SKM-1 treated with dmso at 0.1 percent for 144 hours (cell line): ENCODE data around the gene CBLB.

ENCODE experiments used
- DNase-seq: peaks from one replicate; lab custom pipeline; 2025; ENCODE audit not compliant: unreplicated experiment; lab: John Stamatoyannopoulos, UW

The CBLB gene

DNA sequence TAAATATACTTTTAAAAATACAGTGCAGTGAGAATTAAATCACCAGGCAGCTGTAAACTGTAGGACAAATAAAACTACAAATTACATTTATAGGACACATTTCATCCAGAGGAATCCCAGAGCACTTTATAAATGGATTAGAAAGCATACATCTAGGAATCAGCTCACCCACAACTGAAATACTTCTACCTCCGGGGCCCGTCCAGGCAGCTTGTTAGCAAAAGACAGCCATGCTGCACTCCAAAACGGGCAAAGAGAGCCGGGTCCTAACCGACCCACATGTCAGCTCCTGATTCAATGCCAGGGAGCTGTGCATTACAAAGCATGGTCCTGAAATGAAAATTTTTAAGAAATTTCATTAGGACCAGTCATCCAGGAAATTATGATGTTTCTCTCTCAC is 234.1 kb downstream of the CBLB start:
- DNase-seq: no peak

DNA sequence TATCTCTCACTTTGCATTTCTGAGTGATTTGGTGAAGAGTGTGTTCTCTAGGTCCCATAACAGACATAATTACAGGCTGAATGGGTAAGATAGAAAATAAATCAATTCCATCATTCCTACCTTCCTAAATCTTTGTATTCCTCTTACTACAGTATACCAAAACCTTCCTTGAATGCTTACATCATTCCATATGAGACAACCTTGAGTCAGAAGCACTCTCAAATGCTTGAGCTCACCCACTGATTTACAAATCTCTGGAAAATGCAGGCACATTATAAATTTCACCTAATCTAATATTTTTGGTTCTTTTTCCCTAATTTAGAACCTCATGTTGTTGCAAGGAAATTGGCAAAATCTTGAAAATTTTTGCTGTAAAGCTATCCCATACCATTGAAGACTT is 239.1 kb downstream of the CBLB start:
- DNase-seq: no peak

DNA sequence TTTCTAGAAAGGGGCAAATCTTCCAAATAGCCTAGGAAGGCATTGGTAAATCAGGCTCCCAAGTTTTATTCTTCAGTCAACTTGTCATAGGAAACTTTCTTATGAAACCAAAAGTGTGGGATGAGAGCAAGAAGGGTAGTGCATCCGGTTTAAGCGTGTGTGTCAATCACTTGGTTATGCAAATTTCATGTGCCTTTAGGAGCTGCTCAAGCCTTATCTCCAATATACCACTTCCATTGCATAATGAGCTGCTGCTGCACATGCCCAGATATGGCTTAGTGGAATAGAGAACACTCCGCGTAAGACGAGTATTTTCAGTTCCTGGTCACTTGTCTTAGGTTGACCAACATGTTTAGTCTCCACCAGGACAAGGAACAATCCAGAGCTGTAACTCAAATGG is 242.1 kb downstream of the CBLB start:
- no peak for DNase-seq

DNA sequence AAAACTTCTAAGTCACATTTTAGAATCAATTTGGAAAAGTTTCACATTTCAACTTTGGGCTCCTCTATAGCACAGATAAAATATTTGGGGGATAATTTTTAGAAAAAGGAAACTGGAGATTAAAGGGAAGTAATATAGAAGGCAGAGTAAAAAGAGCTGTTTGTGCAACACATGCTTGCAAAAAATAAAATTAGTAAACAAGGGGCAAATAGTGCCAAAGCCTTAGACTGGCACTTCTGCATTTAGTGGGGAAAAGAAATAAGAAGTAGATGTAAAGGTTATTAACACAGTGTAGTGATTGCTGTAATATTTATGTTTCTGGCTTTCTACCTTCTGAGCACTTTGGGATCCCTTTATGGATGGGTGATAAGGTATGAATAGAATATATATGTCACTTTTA is 246.6 kb downstream of the CBLB start:
- no peak for DNase-seq

DNA sequence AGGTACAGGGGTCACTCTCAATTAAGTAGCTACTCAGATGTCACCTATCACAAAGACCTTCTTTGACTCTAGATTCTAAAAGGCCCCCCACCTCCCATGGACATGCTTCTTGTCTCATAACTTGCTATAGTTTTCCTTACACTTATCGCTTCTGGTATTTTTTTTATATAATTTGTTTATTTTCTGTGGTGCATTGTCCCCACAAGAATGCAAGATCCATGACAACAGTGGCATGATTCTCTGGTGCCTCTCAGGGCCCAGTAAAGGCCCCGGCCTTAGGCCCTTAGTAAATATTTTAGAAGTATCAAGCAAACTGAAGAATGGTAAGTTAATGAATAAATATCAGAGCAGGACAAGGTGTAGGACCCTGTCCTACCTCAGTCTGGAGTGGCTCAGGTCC is 248.6 kb downstream of the CBLB start:
- DNase-seq: no peak

DNA sequence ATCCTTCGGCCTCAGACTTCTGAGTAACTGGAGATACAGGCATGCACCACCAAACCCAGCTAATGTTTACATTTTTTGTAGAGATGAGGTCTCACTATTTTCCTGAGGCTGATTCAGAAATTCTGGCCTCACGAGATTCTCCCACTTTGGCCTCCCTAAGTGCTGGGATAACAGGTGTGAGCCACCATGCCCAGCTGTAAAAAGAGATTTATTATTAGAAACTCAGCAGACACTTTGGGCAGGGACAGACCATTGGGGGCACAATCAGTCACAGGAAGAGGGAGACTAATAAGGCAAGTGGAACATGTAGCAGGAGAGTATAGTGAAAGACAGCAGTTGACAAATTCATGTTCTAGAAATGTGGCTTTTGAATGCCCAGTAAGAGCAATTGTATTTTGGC is 249.2 kb downstream of the CBLB start:
- no peak for DNase-seq

DNA sequence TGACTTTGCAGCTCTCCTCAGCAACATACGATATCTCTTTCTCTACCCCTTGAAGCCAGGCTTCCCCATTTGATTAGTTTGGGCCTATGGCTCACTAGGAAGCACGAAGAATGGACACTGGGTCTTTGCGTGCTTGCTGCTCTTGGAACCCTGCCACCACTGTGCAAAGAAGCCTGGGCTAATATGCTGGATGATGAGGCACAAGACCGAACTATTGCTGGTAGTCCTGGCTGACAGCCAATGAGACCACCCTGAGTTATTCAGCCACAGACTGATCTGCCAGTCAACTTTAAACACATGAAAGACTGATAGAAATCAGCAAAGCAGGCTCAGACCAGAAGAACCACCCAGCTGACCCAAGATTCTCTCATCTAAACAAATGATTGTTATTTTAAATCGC is 250.3 kb downstream of the CBLB start:
- no peak for DNase-seq

DNA sequence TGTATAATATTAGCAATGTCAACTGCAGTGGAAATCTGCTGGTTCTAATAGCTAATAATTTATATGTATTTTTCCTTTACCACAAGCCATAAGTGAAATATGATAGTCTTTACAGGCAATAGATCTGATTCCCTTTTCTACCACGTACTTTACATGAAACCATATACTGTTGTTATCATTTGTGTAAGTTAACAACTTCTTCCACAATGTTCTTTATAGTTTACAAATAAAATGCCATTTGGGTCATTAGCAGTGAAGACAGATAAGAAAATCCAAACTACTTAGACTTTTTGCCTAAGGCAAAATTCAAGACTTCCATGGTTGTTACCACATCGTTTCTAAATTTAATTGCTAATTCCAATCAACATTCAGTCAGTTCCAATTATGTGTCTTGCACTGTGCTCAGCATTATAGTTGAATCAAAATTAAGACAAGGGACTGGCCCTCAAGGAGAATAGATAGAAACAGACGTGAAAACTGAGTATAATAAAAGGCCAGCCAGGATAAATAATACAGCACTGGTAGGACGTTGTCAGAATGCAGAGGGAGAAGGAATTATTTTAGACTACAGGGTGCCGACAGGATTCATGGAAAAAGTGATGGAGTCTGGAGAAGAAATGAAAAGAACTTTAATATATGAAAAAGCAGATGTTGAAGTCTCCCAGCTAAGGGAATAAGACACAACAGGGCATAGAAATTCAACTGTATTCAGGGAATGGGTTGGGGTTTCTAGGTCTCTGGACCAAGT is 252.3 kb downstream of the CBLB start:
- DNase-seq: no peak

DNA sequence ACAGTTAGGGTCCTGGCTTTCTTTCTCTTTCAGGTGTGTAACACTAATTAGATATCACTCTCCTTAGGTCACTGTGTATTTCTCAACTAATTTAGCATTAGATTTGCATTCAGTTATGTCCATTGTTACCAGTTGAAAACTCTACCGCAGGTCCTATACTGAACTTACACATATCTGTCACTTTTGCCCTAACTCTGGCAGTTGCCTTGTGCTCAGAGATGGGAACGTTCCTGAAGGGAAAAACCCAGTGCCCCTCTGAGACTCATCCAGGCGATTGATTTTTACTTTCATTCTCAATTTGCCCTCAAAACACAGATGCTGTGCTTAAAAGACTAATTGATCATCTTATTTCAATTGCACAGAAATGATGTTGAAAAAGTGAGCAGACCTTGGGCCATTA is 253.0 kb downstream of the CBLB start:
- DNase-seq: no peak

DNA sequence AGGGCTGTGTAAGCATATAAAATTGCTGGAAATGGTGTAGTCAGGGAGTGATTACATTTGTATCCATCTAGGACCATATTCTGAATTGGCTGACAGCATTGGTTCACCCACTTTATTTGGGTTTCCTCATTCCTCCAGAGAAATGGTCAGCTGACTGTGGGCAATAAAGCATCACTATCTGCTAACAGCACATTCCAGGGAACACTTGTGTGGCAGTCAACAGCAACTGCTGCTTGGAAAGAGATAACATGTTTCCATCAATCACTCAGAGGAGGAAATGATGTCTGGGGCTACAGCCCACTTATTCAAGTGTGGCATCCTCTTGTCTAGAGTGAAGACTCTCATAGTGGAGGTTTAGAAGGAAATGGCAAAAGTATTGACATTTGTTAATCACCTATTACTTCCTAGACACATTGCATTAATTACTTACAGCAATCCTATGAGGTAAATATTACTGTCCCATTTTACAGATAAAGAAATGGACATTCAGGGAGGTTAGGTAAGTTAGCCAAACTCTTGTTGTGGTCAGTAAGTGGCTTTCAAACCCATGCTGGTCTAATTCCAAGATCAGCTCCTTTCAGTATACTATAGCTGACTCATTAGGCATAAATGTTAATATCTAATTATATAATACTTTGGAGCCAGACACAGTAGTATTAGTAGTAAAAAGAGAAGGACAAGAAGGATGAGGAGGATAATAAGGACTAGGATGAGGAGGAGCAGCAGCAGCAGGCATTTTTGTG is 254.4 kb downstream of the CBLB start:
- no peak for DNase-seq

DNA sequence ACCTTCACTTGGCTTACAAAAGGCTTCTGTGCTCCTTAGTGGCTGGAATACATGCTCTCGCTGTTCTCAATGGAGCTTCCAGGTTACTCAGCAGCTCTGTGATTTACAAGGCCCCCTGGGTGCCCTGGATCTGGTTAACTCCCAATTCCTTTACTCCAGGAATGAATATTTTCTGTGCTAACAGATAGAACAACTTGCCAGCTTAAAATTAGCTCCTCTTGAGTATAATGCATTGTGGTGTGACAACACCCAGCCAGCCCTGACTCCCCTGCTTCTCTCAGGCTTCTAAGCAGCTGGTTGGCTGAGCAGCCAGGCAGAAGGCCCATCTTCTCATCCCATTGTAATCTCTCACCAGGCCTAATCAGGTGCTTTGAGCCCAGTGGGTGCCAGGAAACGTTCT is 255.7 kb downstream of the CBLB start:
- no peak for DNase-seq

DNA sequence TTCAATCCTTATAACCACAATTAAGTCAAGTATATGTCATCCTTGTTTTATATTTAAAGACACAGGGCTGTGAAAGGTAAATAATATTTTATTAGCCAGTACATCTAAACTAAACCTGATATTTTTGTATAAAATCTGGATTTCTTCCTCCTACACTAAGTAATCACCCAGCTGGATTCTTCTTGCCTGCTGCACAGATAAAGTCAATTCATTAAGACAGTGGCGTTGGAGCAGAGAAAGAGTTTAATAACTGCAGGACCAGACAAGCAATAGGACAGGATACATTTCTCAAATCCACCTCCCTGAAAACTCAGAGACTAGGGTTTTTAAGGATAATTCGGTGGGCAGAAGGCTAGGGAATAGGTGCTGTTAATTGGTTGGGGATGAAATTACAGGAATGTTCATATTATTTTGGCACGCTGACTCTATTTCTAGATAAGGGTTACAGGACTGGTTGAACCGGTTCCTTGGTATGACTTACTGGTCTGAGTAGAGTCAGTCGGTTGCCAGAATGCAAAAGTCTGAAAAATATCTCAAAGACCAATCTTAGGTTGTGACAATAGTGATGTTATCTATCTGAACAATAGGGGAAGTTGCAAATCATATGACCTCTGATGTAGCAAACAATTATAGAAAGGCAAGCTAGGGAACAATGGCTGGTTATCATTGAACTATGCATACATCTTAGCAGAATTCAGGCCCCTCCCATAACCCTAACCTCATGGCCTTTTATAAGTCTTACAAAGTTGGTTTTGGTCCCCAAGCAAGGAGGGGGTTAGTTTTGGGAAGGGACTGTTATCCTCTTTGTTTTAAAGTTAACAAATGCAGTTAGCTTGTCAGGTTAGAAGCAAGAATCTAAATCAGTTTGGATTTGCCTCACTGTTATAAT is 257.3 kb downstream of the CBLB start:
- no peak for DNase-seq

DNA sequence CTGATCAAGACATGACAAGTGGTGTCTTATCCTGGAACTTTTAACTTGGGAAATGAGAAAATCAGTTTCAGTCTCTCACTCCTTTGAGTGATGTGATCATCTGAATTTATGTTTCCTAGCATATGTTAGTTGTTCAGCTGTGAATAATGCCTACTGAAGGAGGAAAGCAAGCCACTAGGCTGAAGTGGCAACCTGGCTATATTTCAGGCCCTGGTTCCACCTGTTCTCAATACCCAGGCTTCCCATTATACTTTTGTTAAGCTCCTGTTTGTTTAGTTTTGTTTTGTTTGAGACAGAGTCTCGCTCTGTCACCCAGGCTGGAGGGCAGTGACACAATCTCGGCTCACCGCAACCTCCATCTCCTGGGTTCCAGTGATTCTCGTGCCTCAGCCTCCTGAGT is 258.3 kb downstream of the CBLB start:
- no peak for DNase-seq

DNA sequence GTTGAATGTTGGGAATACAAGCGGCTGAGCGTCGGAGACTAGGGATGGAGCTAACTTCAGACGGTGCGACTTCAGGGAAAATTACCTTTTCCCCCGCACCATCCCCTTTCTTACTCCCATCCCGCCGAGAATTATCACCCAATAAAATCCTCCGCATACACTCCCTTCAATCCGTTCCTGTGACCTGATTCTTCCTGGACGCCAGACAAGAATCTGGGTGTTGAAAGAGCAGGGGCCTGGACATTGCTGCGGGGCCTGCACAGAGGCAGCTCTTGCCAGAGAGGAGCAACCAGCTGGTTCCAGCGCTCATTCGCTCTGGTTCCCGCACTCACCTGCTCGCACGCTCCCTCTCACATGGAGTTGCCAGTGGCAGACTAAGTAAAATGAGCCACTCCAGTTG is 260.2 kb downstream of the CBLB start:
- no peak for DNase-seq

DNA sequence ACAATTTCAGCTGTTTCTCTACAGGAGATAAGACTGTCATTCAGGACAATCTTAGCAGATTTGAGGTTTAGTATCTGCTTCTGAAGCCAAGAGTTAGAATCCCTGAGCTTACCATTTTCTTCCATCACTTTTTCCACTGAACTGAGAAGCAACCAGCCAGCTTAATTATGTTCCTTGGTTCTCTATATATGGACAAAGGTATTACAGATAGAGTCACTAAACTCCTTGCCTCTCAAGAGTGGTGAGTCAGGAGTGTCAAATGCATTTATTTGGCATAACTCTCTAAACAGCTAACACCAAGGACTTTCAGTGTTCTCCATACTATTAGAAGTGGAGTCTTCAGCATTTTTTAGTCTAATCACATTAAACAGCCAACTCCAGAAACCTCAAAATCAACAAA is 262.8 kb downstream of the CBLB start:
- DNase-seq: no peak
